SKM-1 treated with dmso at 0.1 percent for 144 hours (cell line): ENCODE results near the gene SLC2A10.

Experiments
- DNase-seq: peaks from one replicate; lab custom pipeline; 2025; ENCODE audit not compliant: unreplicated experiment; lab: John Stamatoyannopoulos, UW

Gene SLC2A10

DNA sequence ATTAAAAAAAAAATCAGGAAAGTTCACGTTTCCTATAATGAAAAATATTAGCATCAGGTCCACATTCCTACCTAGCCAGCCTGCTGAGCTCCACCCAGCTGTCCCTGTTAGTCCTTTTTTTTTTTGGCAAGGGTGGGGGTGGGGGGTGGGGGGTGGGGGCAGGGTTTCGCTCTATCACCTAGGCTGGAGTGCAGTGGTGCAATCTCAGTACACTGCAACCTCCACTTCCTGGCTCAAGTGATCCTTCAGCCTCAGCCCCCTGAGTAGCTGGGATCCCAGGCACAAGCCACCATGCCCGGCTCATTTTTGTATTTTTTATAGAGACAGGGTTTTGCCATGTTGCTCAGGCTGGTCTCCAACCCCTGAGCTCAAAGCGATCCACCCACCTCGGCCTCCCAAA, 7.5 kb upstream of the SLC2A10 start:
- DNase-seq, result no peak

- no peak for DNase-seq
These were observed 6.8 kb upstream of the SLC2A10 start for GRCh38 chr20:46702447-46703203.

DNA sequence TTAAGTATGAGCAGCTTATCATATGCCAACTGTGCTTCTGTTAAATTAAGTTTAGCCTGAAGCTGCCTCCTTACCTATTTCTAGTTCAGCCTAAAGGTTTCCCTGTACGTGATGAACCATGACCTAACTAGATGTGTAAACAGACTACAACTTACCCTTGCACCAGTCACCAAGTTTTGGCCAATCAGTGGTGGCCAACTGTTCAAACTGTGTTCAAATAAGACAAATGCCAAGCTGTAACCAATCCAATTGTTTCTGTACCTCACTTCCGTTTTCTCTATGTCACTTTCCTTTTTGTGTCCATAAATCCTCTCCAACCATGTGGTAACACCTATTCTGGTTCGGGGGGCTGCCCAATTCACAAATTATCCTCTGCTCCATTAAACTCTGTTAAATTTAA, 6.0 kb upstream of the SLC2A10 start:
- no peak for DNase-seq

DNA sequence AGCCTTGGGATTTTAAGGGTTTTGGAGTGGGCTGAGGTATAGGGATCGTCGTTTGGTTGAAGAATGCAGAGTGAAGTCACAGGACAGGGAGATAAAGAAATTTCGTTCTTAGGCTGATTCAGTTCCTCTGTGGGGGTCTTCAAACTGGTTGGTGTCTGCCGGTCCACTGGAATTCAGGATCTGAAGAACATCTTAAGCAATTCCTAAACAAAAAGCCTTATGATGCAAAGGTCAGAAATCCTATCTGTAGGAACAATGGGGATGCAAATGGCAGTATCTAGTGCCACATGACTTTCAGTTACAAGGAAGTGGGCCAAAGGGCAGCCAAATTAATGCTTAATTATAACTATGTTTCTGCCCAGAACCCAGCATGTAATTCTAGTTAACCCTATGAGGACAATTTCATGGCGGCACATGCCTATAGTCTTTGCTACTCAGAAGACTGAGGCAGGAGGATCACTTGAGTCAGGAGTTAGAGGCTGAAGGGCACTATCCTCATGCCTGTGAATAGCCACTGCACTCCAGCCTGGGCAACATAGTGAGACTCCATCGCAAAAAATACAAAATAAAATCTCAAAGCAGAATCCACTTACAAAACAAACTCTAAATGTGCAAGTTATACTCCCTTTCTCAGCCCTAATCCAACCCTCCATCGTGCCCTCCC, 4.6 kb upstream of the SLC2A10 start:
- DNase-seq, result no peak

DNA sequence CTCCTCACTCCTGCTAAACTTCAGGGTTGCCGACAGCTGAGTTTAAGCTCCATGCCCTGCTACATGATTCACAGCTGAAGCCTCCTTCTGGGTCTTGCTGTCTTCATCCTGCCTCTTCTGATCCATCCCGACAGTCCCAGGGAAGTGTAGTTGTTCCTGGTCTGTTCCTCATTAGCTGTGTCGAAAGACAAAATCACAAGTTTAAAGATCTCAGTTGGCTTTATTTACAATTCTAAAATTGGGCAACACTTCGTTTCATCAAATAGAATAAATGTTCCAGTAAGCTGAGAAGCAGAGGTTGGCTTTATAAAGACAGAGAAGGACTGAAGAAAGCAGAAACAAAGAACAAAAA, 4.1 kb upstream of the SLC2A10 start:
- DNase-seq, result no peak

GRCh38 chr20:46706242-46706641, 3.2 kb upstream of the SLC2A10 start:
- DNase-seq, result no peak

DNA sequence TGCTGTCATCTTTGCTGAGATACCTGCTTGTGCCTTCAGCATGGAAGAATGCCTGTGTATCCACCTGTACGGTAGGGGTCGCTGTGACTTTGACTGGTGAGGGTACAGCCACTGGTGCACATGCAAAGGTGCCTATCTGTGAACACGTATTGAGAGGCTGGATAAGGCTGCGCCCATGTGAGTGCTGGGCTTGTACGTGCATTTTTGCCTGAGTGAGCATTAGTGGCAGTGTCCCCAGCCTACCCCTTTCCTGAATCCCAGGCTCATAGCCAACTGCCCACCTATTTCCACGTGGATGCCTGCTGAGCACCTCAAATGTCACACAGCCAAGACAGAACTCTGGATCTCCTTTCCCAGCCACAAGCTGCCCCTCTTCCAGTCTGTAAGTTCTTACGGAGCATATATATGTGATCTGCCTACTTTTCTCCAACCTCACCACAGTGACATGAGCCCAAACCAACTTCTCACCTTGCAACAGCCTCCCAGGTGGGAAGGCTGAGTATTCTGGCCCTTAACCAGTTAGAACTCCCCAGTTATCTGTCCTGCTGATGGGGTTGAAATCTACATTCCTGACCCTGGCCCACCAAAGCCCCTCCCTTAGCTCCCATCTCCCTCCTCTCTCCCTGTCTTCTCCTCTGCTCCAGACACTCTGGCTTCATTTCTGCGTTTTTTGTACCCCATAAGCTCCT, 1.1 kb upstream of the SLC2A10 start:
- DNase-seq, result no peak

GRCh38 chr20:46709055-46709458, 392 bp upstream of the SLC2A10 start:
- no peak for DNase-seq

DNA sequence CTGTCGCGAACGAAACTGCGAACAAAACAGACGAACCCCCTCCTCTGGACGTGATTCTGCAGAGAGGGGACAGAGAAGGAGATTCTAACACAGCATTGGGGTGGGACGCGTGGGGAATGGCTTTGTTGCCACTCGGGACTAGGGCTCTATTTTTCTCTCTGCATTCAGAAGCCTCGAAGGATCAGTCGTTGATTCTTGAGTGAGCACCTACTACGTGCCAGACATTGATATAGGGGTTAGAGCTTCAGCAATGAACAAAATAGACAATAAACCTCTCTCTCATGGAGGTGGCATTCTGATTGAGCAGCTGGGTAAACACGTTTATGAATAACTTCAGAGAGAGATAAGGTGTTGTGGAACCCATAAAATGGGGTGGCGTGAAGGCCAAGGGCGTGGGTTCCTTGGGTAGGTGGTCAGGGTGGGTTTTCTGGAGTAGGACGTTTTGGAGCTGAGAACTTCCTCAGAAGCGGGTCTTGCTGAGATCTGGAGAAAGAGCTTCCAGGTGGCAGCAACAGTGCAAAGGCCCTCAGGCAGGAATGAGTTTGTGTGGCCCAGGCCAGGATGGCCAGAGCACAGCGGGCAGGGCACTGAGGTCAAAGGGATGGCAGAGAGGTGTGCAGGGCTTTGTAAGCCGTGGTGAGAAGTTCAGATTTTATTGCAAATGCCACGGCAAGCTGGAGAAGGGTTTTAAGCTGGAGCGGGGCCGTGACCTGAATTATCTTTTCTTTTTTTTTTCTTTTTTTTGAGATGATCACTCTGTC, 884 bp downstream of the SLC2A10 start:
- no peak for DNase-seq

DNA sequence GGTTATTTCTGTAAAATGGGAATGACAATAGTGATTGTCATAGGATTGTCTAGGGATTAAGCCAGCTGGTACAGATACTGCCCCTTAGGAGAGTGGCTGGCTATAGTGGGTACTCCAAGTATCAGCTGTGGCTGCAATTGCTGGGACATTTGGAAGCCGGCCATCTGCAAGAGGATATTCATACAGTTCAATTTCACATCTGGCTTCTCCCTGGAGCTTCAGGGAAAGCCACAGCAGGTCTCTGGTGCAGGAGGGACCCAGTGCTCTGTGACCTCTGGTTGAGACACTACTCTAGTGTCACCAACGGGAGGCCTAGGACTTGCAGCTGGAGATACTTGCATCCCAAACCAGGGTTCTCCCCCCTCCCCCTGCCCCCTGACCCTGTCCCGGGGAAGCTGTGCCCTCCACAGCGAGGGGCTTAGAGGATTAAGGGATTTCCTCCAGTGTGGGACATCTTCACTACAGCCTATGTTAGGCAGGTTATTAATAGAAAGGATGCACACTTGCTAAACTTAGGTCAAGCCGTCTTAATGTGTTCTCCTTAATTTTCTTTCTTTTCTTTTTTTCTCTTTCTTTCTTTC, 2.7 kb downstream of the SLC2A10 start:
- no peak for DNase-seq

DNA sequence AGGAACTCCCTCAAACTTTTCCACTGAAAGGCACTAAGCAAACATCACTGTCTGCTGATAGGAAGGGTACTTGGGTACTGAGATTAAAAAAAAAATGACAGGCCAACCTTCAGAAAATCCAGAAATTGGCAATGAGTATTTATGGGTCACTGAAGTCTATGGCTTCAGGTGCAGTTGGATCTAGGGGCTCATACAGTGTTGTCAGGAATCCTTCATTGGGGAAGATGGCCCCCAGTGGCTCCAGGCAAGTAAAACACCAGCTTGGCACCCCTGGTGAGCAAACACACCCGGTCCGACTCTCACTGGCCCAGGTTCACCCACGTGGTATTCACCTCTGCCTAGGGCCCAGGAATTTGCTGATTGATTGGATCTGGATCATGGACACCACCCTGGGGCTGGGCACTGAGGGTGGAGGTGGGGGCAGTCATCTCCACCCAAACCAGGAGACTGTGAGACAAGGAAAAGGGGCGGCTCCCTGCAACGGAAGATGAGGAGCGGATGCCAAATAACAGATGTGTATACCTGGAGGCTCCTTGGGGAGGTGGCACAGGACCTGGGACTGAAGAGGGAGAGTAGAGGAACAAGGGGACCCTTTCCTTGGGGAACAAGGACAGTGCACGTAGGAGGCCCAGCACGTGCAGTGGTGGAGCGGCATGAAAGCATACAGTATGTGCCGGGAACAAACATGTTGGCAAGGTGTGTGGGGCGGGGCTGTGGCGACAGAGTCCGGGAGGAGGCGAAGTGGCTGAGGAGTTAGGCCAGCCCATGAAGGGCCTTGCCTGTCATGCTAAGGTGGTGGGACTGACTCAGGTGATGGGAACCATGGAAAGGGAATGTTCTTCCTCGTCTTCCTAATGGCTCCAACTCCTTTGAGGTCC, 4.7 kb downstream of the SLC2A10 start:
- DNase-seq, result no peak

DNA sequence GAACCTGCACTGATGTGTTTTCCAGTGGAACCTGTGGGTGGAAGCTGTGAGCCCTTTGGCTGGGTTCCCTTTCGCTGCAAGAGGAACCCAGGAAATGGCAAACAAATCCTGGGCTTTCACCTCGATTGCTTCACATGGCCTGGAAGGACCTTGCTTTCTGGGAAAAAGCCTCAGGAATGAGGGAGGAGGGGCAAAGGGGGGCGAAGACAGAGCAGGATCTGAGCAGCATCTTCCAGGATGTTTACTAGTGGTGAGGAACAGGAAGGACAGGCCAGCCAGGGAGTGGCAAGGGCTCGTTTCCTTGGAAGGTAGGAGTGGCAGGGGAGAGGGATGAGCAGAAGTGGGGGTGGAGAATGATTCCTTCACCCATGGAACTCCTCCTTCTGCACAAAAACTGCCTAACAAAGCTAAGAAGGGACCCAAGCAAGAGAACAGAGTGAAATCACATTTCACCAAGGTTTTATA, 5.9 kb downstream of the SLC2A10 start:
- no peak for DNase-seq

GRCh38 chr20:46717818-46718541, 8.5 kb downstream of the SLC2A10 start:
- DNase-seq, result no peak

GRCh38 chr20:46720019-46720418, 10.6 kb downstream of the SLC2A10 start:
- DNase-seq, result no peak

- DNase-seq, result no peak
These were observed 11.5 kb downstream of the SLC2A10 start for GRCh38 chr20:46720776-46721425.

- no peak for DNase-seq
These were observed 12.0 kb downstream of the SLC2A10 start for GRCh38 chr20:46721476-46721875.

GRCh38 chr20:46722450-46722849, 13.0 kb downstream of the SLC2A10 start:
- no peak for DNase-seq

DNA sequence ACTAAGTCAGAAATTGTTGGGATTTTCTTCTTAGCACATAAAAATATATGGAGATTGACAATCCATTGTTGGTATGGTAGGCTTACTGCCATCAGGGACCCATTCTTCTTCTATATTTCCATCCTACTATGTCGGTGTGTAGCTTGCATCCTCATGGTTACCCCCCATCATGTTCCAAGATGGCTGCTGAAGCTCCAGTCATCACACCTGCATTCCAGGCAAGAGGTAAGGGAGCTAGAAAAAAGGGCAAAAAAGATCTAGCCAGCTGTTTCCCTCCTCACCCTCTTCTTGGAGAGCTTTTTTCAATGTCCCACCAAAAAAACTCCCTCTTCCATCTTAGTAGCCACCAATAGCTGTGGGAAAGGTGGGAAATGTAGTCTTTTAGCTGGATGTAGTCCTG, 13.6 kb downstream of the SLC2A10 start:
- DNase-seq, result no peak
